Measurements from ENCODE around the gene RNH1.

Gene RNH1

DNA sequence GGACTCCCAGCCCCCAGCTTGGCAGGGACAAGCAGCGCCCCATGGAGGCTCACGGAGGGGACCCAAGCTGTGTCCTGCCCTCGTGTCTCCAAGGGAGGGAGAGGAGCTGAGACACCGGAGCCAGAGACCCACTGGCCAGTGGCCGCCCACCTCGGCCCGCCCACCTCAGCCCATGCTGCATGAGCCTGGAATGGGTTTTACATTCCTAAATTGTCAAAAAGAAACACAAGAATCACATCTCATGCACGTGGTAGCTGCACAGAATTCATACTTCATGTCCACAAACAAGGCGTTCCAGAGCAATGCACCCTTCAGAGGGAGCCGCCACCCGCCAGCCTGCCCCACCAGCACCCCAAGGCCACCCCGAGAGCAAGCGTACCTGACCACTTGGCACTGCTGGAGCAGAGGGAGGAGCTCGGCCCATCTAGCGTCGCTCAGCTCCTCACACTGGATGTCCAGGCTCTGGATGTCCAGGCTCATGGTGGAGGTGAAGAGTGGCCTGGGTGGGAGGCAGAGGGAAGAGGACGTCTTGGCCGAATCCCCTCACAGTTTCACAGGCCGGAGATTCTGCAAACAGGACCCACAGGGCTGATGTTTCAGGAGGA, 5.3 kb downstream of the RNH1 start:
- no peak overlapping the region for H3K9ac ChIP-seq (ENCODE audit: low read length)
- H3K9me3 ChIP-seq (ENCODE audit: insufficient read depth, low read length): no peaks in the 10 kb centered on the region
- no peak overlapping the region for H3K27ac ChIP-seq (ENCODE audit: low read depth, low read length)

GRCh38 chr11:501001-501682, 5.9 kb downstream of the RNH1 start:
- no peak overlapping the region for H3K4me3 ChIP-seq (ENCODE audit: insufficient read depth, low read length, poor library complexity, severe bottlenecking)
- no peaks in the 10 kb centered on the region for H3K9me3 ChIP-seq (ENCODE audit: insufficient read depth, low read length)
- TF ChIP-seq EZH2phosphoT487 (conservative IDR thresholded peaks at IDR 0.05; ENCODE audit: low read length) (no peak), CTCF (IDR thresholded peaks at IDR 0.05; ENCODE audit: insufficient read depth, low read length, poor library complexity, severe bottlenecking) (no peak)
- no peak overlapping the region for H3K27ac ChIP-seq (ENCODE audit: low read depth, low read length)
- no peak overlapping the region for H3K4me2 ChIP-seq (ENCODE audit: low read depth, low read length, poor library complexity, severe bottlenecking)
- H3K9me2 ChIP-seq (replicated peaks; ENCODE audit: insufficient read depth, low read length): no peaks in the 10 kb centered on the region
- H3K79me2 ChIP-seq (ENCODE audit: insufficient read depth, low read length): peaks cover 12% of the 10 kb centered on the region
- H4K20me1 ChIP-seq (ENCODE audit: low read depth, low read length): no peaks in the 10 kb centered on the region
- peaks cover 7% of the 10 kb centered on the region; the same call in 1 of the 2 replicates for H3F3A ChIP-seq (ENCODE audit: insufficient read depth)
- H3K9ac ChIP-seq (ENCODE audit: low read length): no peak overlapping the region
- H2AFZ ChIP-seq (ENCODE audit: low read depth, low read length, severe bottlenecking): no peak overlapping the region
- no peaks in the 10 kb centered on the region for H3K36me3 ChIP-seq (ENCODE audit: low read length)
- H3K27me3 ChIP-seq (ENCODE audit: low read length): no peaks in the 10 kb centered on the region

More for the DNA sequence above, 5.3 kb downstream of the RNH1 start:
- Histone ChIP-seq H3K9me2 (replicated peaks; ENCODE audit: insufficient read depth, low read length) (no peaks in the 10 kb centered on the region), H3K4me3 (ENCODE audit: insufficient read depth, low read length, poor library complexity, severe bottlenecking) (no peak overlapping the region), H3K36me3 (ENCODE audit: low read length) (no peaks in the 10 kb centered on the region), H3F3A (ENCODE audit: insufficient read depth) (peaks cover 6% of the 10 kb centered on the region; the same call in 1 of the 2 replicates), H3K79me2 (ENCODE audit: insufficient read depth, low read length) (peaks cover 12% of the 10 kb centered on the region), H3K4me2 (ENCODE audit: low read depth, low read length, poor library complexity, severe bottlenecking) (no peak overlapping the region), H3K27me3 (ENCODE audit: low read length) (no peaks in the 10 kb centered on the region), H4K20me1 (ENCODE audit: low read depth, low read length) (no peaks in the 10 kb centered on the region), H2AFZ (ENCODE audit: low read depth, low read length, severe bottlenecking) (no peak overlapping the region)
- TF ChIP-seq EZH2phosphoT487 (conservative IDR thresholded peaks at IDR 0.05; ENCODE audit: low read length) (no peak), CTCF (IDR thresholded peaks at IDR 0.05; ENCODE audit: insufficient read depth, low read length, poor library complexity, severe bottlenecking) (no peak)

- no peak overlapping the region for H2AFZ ChIP-seq (ENCODE audit: low read depth, low read length, severe bottlenecking)
- TF ChIP-seq CTCF (IDR thresholded peaks at IDR 0.05; ENCODE audit: insufficient read depth, low read length, poor library complexity, severe bottlenecking) (no peak), EZH2phosphoT487 (conservative IDR thresholded peaks at IDR 0.05; ENCODE audit: low read length) (no peak)
Observed at GRCh38 chr11:499201-500076, 7.6 kb downstream of the RNH1 start.

More at GRCh38 chr11:499201-500076, 7.6 kb downstream of the RNH1 start:
- H4K20me1 ChIP-seq (ENCODE audit: low read depth, low read length): no peaks in the 10 kb centered on the region
- H3K9me2 ChIP-seq (replicated peaks; ENCODE audit: insufficient read depth, low read length): no peaks in the 10 kb centered on the region
- H3K36me3 ChIP-seq (ENCODE audit: low read length): no peaks in the 10 kb centered on the region
- peaks cover under 1% of the 10 kb centered on the region; the same call in 1 of the 2 replicates for H3K79me2 ChIP-seq (ENCODE audit: insufficient read depth, low read length)
- H3K9me3 ChIP-seq (ENCODE audit: insufficient read depth, low read length): no peaks in the 10 kb centered on the region
- H3K9ac ChIP-seq (ENCODE audit: low read length): no peak overlapping the region
- no peaks in the 10 kb centered on the region for H3K27me3 ChIP-seq (ENCODE audit: low read length)
- no peak overlapping the region for H3K27ac ChIP-seq (ENCODE audit: low read depth, low read length)
- no peak overlapping the region for H3K4me2 ChIP-seq (ENCODE audit: low read depth, low read length, poor library complexity, severe bottlenecking)
- H3F3A ChIP-seq (ENCODE audit: insufficient read depth): 0 out of 2 replicates have a peak, but pooled peaks cover 3% of the 10 kb centered on the region
- H3K4me3 ChIP-seq (ENCODE audit: insufficient read depth, low read length, poor library complexity, severe bottlenecking): no peak overlapping the region
